Hypothalamus (tissue), 51 donors: ENCODE data around the gene ETS2.
"Not testable (repeated sequence)": the region's sequence is repeated elsewhere in the genome, so short reads cannot be mapped to it uniquely, and the experiment has no call there.

ENCODE experiments used
- DNase-seq, 51 donors: peaks; one replicate each; lab custom pipeline; 2025; lab: John Stamatoyannopoulos, UW

The ETS2 gene

DNA sequence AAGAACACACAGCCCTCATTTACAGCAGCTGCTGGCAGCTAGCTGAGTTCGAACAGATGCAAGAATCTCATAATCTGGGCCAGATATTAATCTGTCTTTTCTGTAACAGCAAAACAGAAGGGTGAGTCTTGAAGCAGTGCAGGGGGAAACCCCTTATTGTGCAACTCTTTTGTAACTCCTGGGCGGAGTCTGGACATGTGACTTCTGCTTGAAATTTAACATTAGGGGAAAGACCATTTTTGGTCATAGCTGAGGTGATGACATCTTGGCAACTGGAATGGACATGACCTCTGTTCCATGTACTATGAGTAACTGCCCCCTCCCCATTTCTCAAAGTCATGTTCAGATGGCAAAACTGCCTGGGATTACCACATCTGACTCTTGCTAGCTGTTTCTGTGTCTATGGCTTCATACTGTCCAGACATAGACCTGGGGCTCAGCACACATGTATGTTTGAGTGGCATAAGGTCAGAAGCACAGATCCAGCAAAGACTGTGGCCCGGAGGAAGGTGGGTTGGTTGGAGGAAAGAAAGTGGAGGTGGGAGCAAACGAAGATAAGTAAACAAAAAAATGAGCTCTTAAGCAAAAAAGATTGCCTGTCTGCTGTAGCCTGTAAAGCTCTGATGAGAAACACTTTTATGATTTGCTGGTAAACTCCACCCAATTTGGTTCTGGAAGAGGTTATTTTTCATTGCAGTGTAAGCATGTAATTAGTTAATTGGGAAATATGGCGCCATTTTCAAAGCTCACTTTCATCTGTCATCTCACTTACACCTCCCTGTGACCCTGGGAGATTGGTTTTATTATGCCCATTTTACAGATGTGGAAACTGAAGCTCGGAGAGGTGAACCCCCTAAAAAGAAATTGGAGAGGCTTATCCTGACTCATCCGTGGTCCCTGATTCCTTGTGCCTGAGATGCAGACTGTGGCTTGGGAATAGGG is 26.1 kb downstream of the ETS2 start:
- peak in 6 of 51 donors; percentile 1 to 20 (median 8) for DNase-seq

DNA sequence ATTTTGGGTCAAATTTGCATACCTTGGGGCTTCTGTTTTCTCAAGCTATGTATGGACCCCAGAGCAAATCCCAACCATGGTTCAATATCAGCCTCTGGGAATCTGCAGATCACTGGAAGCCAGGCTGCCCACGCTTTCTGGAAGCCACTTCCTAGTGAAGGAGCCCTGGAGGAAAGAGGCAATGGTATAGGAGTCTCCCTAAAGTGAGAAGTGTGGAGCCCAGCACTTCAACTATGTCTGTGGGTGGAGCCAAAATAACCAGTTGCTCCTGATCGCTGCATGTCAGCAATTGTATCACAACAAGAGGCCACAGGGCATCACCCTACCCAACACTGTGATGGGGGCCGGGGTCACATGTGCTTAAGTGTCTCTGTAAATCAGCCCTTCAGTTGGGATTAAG is 26.9 kb downstream of the ETS2 start:
- no peak for DNase-seq

DNA sequence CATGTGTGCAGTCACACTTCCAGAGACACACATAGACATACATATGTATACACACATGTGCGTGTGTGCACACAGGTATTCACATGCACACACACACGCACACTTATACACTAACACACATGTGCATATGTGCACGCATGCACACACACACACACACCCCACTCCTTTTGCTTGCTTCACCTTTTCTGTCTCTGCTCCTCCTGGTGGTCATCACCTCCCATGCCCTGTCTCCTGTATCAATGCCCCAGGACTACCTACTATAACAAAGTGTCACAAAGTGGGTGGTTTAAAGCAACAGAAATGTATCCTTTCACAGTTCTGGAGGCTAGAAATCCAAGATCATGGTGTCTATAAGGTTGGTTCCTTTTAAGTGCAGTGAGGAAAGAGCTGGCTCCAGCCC is 27.4 kb downstream of the ETS2 start:
- DNase-seq = no peak

DNA sequence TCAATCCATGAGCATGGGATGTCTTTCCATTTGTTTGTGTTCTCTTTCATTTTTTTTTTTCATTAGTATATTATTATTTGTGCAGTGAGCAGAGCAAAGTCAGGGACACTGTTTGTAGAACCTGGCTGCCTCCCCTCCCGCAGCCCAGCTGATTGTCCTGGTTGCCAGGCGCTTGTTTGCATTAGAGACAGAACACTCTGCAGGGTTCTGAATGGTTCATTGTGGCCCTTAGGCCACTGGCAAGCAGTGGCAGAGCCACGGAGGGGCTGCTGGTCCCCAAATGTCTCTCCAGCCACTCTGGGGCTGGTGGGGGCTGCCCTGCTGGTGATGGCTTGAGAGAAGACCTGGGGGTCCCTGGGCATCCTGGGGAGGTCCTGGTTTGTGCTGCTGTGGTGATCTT is 29.0 kb downstream of the ETS2 start:
- DNase-seq = no peak

DNA sequence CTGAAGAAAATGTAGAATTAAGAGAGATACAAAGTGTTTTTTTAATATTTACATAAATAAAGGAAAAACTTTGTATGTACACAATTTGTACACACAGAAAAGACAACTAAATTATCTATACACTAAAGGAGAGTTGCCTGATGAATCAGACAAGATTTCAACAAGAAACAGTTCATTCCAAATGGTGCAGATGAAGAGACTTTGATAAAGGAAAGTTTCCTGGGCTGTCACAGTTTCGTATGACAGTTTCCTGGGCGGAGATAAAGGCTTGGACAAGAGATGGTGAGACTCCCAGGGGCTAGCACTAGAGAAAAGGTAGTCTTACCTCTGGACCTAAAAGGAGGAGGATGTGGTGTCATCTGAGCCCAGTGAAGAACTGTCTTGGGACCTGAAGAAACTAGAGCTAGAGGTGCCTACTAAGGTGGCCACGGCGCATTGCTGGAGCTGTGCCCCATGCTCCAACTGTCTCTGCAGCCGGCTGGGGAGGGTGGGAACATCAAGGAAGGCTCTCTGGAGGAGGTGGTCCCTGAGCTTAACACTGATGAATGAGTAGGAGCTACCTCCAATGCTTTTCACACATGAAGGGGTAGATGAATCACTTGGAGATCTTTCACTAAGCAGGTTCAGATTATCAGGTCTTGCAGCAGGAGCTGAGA is 32.2 kb downstream of the ETS2 start:
- DNase-seq = no peak

DNA sequence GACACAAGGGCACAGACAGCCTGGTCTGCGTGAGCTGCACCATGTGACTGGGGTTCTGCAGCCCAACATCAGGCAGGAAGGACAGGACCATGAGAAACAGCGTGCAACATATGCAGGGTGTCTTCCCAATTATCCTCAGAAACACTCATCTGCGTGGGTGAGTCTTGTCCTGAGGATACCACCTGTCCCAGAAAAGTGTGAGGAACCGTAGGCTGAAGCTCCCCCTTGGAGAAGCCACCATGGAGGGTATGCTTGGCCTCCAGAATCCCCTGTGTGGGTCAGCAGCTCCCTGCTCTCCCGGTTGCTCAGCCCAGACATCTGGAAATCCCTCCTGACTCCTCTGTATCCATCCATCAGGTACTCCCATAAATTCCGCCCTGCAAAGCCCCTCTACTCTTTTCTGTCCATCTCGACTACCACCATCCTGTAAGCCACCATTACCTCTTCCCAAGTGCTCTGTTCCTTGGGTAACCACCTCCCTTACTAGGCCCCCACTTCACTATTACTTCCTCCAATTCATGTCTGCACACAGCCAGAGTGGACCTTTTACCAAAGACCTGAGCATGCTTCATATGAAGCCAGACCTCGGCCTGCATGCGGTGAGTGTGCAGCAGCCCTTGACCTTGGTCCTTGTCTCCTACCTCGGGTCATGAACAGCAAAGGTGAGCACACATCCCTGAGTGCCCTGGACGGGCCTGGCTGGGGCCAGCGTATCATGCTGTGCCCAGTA is 33.0 kb downstream of the ETS2 start:
- no peak for DNase-seq

DNA sequence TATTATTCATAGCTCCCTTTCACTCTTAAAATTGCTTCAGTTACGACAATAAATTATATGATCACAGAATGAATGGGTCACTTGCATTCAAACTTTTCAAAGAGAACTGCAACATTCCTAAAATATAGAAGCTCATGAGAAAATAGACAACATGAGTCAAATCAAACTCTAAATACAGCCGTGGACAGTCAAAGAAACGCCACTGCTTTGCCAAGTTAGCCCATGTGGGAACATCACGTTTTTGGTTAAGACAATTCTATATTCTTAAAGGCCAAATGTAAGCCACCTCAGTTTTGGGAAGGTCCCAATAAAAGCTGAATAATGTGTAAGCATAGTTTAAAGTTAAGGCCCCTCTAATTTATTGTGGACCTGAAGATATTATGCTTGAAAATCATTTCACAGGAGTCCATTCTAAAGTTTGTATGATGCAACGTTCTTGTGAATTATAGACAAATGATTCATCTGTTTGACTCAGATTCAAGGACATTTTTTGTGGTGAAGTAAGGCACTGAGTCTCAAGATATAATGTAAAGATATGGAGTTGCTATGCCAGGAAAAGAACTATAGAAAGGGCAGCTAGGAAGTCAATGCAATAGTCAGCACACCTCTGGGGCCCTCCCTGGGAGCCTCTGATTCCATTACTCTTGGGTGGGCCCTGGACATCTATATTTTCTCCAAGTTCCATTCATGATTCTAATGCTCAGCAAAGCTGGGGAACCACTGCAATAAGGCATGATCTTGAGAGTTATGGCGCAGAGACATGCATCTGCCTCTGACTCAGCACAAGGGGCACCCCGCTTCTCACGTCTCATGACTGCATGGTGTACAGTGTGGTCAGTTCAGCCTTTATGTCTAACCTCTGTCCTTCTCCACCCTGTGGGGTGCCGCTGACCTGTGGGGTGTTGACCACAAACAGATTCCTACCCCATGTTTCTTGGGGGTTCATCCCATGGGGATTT is 33.9 kb downstream of the ETS2 start:
- DNase-seq = no peak

DNA sequence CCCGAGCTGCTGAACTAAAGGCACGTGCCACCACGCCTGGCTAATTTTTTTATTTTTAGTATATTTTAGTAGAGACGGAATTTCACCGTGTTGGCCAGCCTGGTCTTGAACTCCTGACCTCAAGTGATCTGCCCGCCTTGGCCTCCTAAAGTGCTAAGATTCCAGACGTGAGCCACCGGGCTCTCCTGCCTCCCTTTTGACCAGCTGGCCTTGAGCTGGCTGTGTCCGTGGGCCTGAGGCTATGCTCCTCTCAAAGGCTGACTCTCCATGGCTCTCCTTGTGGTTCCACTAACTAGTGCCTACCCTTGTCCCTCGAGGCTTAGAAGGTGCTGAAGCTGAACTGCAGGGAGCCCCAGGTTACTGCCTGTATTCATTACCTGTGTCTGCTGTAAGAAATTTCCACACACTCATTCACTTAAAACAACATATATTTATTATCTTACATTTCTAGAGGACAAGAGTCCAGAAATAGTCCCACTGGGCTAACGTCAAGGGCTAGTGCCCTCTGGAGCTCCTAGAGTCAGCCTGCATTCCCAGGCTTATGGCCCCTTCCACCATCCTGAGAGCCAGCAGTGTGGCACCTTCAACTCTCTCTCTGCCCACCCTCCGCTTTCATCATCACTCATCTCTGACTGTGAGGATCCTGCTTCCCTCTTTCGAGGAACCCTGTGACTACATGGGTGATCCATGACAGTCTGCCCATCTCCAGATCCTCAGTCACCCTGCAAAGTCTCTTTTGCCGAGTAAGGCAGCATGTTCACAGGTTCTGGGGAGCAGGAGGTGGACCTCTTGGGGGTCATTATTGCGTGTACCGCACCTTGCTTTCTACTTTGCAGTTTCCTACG is 34.9 kb downstream of the ETS2 start:
- no peak for DNase-seq

DNA sequence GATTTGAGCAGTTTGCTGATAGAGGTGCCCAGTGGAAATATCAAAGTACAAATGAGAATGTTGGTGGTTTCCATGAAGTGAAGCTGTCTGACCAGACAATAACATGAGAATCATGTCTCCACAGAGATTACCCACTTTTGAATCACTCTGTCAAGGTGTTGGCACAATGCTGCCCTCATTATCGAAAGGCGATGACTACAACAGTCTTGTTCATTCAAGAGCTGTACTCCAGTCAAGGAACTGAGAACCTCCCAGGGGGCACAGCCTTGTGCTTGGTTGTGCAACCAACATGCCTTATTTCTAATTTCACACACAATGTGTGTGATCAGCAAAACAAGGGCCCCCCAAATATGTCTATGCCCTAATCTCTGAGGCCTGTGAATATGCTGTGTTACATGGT is 35.7 kb downstream of the ETS2 start:
- DNase-seq = no peak

DNA sequence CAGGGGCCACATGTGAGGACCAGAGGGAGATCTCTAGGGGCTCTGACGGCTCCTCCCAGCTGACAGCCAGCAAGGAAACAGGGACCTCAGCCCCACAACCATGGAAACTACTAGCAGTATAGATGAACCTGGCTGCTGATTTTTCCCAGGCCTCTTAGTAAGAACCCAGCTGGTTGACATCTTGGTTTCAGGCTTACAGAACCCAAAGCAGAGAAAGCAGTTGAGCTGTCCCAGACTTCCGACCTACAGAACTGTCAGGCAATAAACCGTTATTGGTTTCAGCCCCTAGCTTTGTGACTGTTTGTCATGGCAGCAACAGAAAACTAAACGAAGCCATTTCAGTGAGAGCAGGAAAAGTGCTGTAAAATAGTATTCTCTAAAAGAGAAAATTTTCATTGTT is 36.4 kb downstream of the ETS2 start:
- no peak for DNase-seq

DNA sequence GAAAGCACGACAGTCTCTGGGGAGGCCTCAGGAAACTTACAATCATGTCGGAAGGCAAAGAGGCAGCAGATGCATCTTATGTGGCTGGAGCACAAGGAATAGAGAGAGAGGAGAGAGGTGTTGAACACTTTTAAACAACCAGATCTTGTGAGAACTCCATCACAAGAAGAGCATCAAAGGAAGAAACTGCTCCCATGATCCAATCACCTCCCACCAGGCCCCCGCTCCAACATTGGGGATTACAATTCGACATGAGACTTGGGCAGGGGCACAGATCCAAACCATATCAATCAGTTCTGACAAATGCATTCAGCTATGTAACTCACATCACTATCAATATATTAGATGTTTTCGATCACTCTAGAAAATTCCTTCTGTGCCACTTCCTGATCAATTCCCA is 37.6 kb downstream of the ETS2 start:
- DNase-seq = no peak

DNA sequence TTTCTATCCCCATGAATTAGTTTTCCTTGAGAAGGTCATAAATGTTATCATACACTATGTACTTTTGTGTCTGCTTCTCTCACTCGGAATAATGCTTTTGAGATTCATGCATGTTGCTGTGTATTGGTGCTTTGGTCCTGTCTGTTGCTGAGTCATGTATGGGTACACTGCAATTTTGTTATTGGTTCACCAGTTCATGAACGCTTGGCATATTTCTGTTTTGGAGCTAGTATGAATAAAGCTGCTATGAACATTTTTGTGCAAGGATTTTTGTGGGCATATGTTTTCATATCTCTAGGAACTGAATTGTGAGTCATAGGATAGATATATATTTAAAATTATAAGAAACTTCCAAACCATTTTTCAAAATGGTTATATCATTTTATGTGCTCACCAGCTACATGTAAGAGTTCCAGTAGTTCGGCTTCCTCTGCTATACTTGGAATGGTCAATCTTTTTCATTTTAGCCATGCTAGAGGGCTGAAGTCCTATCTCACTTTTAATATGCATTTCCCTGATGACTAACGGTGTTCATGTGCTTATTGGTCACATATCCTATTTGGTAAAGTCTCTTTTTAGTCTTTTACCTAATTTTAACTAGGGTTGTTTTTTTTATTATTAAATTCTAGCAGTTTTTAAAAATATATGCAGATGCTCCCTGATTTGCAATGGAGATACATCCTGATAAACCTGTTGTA is 38.2 kb downstream of the ETS2 start:
- DNase-seq = no peak

DNA sequence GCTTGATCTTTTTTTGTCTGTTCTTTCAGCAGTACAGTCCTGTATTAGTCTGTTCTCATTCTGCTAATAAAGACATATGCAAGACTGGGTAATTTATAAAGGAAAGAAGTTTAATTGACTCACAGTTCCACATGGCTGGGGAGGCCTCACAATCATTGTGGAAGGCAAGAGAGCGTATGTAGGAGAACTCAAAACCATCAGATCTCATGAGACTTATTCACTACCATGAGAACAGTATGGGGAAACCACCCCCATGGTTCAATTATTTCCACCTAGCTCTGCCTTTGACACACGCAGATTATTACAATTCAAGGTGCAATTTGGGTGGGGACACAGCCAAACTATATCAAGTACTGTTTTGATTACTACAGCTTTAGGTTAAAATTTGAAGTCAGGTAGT is 39.6 kb downstream of the ETS2 start:
- not testable (repeated sequence) for DNase-seq

DNA sequence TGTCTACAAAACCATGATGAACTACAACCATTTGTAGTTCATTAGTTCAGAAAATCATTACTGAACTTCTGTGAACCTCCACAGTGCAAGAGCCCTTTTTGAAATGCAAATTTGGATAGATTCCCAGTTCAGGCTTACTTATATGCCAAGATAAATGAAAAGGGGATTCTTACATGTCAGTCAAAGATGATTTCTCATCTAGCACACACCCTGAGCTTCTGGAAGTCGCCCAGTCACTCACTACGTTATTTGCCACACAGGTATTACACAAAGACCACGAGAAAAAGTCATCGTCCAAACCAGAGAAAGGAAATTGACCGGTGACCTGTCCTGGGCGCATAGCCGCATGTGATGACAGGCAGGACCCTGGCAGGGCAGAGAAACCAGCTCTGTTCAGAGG is 41.8 kb downstream of the ETS2 start:
- no peak for DNase-seq

DNA sequence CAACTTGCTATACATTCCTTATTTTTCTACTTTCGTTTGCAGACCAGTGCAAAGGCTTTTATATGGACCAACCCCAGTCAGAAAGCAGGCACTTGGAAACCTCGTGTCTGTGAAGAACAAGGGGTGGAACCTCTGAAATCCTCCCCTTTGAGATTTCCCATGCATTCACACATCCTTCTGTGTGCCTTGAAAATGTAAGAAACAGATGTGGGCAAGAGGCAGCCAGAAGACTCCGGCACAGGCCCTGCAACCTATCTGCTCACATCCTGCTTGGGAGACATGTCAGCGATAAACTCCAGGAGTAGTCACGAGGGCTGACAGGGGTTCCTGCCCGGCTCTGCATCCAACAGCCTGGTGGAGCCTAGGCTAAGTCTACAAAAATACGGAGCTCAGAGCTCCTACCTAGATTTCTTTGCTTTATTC is 42.5 kb downstream of the ETS2 start:
- DNase-seq = no peak

DNA sequence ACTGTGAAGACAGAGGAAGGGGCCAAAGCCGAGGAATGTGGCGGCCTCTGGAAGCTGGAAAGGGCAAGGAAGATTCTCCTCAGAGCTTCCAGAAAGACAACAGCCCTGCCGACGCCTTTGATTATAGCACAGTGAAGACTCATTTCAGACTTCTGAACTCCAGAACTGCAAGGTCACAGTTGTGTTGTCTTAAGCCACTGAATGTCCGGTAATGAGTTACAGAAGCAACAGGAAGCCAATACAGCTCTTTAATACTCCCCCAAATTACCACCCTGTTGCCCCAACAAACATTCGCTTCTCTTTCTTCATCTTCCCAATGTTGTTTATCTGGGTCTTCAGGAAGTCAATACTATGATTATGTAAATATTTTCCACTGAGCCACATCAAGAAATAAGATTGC is 44.0 kb downstream of the ETS2 start:
- no peak for DNase-seq

DNA sequence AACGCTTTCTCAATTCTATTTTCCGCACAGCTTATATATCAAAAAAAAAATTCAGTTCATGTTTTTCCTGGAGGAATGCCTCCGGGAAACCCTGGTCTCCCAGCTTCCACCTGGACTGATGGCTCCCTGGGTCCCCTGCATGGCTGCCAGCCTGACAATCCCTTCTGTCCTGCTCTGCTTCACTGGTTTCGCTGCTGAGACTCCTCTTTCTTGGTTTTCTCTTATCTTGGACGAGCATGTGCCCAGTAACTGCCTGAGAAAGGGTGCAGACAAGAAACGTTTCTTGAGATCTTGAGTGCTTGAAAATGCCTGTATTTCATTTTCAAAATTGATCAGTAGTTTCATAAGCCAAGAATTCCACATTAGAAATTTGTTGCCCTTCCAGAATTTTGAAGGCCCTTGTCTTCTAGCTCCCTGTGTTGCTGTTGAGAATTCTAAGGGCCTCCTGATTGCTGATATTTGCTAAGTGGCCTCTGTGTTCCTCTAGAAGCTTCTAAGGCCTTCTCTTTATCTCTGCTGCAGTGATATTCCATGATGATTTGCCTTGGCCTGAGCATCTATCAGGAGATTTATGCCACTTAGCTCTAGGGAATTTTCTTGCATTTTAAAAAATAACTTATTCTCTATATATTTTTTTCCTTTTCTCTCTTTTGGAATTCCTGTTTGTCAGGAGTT is 44.7 kb downstream of the ETS2 start:
- DNase-seq = no peak

DNA sequence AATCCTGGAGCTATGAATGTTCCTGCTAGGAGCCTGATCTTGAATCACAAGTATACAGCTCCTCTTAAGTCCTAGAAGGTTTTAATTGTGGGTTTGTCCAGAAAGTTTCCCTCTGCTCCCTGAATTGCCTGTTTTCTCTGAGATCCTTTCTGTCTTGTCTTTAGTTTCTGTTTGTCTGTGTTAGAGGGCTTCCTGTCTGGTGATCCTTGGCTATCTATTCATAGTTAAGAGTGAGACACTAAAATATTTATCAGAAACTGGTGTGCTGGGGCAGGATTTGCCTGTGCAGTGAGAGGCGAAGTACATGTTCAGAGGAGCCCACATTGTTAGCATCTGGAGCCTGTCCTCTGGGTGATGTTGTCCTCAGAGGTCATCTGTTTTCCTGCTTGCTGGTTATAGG is 45.4 kb downstream of the ETS2 start:
- no peak for DNase-seq
